Peyer's patch (tissue), 4 donors: ENCODE measurements around the gene UBAC1.

Source experiments
- POLR2A ChIP-seq, 2 donors: fragments of 450-650 bp; IDR thresholded peaks; one replicate each; pipeline ENCODE4 v1.5.1; 2017; ENCODE audit warnings: antibody characterized with exemption in 2 of 2, mild to moderate bottlenecking in 2 of 2, moderate library complexity in 2 of 2
- TF ChIP-seq, protein P1 (sequence below), 6 experiments: fragments of 450-650 bp in 4 of 6; fragments of 200-600 bp in 2 of 6; sonication (generic) in 1 of 6; IDR thresholded peaks; one replicate each; pipeline ENCODE4 v1.5.1; 2017 to 2019; ENCODE audit warnings: antibody characterized with exemption in 6 of 6, mild to moderate bottlenecking in 3 of 6, moderate library complexity in 1 of 6

DNA sequence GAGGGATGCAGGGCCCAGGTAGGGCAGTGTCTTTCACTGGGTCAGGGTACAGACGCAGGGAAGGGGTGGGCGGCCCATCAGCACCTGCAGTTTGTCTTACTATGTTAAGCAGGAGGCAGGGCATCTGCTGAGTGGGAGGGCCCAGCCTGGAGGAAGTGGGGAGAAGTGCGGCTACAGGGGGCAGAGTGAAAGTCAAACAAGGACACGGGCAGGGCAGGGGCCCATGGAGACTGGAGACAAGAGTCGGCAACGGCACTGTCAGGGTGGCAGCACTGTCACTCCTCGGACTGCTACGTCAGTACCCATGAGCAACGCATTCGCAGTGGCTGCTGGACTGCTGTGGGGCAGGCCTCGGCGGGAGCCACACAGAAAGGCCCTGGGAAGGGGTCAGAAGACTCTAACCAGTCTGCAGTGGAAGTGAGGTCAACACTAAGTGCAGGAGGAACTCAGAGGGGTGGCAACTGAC is 73.6 kb downstream of the UBAC1 start:
- TF ChIP-seq, protein P1, sequence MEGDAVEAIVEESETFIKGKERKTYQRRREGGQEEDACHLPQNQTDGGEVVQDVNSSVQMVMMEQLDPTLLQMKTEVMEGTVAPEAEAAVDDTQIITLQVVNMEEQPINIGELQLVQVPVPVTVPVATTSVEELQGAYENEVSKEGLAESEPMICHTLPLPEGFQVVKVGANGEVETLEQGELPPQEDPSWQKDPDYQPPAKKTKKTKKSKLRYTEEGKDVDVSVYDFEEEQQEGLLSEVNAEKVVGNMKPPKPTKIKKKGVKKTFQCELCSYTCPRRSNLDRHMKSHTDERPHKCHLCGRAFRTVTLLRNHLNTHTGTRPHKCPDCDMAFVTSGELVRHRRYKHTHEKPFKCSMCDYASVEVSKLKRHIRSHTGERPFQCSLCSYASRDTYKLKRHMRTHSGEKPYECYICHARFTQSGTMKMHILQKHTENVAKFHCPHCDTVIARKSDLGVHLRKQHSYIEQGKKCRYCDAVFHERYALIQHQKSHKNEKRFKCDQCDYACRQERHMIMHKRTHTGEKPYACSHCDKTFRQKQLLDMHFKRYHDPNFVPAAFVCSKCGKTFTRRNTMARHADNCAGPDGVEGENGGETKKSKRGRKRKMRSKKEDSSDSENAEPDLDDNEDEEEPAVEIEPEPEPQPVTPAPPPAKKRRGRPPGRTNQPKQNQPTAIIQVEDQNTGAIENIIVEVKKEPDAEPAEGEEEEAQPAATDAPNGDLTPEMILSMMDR (IDR thresholded peaks at IDR 0.05): no peak
- no peak for TF ChIP-seq POLR2A (IDR thresholded peaks at IDR 0.05)
